GM18907 (cell line): ENCODE data around the gene SPATA21.
A peak's percentile ranks its signal among the peaks of the same experiment; 100 is the strongest.

Source experiments
- ATAC-seq: cut with Tn5 transposase; IDR thresholded peaks from one replicate; pipeline ENCODE4 v1.9.1; 2021; ENCODE audit warnings: mild to moderate bottlenecking, moderate library complexity; ENCODE audit not compliant: unreplicated experiment

The SPATA21 gene

GRCh38 chr1:16422041-16422440 lies 15.2 kb downstream of the SPATA21 start:
- no peak for ATAC-seq

GRCh38 chr1:16421201-16421600 lies 16.0 kb downstream of the SPATA21 start:
- ATAC-seq = no peak

GRCh38 chr1:16420424-16421118 lies 16.7 kb downstream of the SPATA21 start:
- peak; percentile 85 for ATAC-seq

- ATAC-seq = no peak
Observed at GRCh38 chr1:16418823-16419425, 18.3 kb downstream of the SPATA21 start.

GRCh38 chr1:16413191-16413590 lies 24.0 kb downstream of the SPATA21 start:
- no peak for ATAC-seq

- ATAC-seq = no peak
Observed at GRCh38 chr1:16410803-16411202, 26.4 kb downstream of the SPATA21 start.

GRCh38 chr1:16409536-16410152 lies 27.6 kb downstream of the SPATA21 start:
- no peak for ATAC-seq

GRCh38 chr1:16406868-16407267 lies 30.4 kb downstream of the SPATA21 start:
- ATAC-seq = no peak

- ATAC-seq = no peak
Observed at GRCh38 chr1:16405441-16405840, 31.8 kb downstream of the SPATA21 start.

- no peak for ATAC-seq
Observed at GRCh38 chr1:16402742-16403141, 34.5 kb downstream of the SPATA21 start.

- ATAC-seq = no peak
Observed at GRCh38 chr1:16398371-16398953, 38.8 kb downstream of the SPATA21 start.

- ATAC-seq = no peak
Observed at GRCh38 chr1:16397120-16397519, 40.1 kb downstream of the SPATA21 start.

- no peak for ATAC-seq
Observed at GRCh38 chr1:16396591-16396990, 40.6 kb downstream of the SPATA21 start.

- ATAC-seq = no peak
Observed at GRCh38 chr1:16394977-16395376, 42.2 kb downstream of the SPATA21 start.

- ATAC-seq = no peak
Observed at GRCh38 chr1:16393570-16394521, 43.4 kb downstream of the SPATA21 start.

- no peak for ATAC-seq
Observed at GRCh38 chr1:16392740-16393569, 44.3 kb downstream of the SPATA21 start.

- ATAC-seq = no peak
Observed at GRCh38 chr1:16391411-16391810, 45.8 kb downstream of the SPATA21 start.

GRCh38 chr1:16387201-16388188 lies 49.7 kb downstream of the SPATA21 start:
- ATAC-seq = no peak
